NCI-H146 treated with DMSO at 0.1 percent for 48 hours (cell line): ENCODE data around the gene PEA15.

ENCODE experiments used
- DNase-seq: peaks from one replicate; lab custom pipeline; 2025; ENCODE audit not compliant: unreplicated experiment; lab: John Stamatoyannopoulos, UW

The PEA15 gene

DNA sequence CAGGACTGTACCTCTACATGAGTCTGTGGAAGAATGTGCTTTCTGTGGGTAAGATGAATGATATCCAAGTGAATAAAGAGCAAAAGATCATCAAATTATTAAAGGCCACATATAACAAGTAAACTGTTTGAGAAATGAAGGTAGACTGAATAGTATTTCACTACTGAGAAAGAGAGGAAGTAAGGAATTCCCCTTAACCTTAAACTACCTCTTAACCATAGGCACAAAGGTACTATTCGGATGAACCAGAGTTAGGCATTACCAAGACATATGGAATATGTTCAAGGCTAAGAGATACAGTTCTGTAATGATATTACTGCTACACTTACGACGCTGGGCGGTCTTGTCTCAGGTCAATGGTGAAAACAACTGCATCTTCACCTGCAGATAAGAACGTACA is 31.6 kb downstream of the PEA15 start:
- DNase-seq = no peak

GRCh38 chr1:160237558-160237957 is 32.4 kb downstream of the PEA15 start:
- DNase-seq = no peak

DNA sequence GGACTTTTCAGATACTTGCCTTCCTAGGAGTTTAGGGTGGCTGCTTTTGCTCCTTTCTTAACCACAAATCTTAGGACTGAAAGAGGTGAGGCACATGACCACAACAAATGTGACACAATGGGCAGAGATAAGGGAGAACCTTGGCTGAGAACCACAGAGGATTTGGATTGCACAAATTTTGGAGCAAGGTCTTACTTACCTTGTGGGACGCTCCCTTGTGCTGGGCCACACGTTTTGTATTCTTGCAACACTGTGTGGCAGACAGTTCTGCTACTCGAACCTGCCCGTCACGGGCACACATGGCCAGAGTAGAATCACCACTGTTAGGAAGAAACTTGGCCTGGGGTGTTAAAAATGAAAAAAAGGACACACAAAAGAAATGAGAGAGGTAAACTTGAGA is 33.2 kb downstream of the PEA15 start:
- DNase-seq = no peak

DNA sequence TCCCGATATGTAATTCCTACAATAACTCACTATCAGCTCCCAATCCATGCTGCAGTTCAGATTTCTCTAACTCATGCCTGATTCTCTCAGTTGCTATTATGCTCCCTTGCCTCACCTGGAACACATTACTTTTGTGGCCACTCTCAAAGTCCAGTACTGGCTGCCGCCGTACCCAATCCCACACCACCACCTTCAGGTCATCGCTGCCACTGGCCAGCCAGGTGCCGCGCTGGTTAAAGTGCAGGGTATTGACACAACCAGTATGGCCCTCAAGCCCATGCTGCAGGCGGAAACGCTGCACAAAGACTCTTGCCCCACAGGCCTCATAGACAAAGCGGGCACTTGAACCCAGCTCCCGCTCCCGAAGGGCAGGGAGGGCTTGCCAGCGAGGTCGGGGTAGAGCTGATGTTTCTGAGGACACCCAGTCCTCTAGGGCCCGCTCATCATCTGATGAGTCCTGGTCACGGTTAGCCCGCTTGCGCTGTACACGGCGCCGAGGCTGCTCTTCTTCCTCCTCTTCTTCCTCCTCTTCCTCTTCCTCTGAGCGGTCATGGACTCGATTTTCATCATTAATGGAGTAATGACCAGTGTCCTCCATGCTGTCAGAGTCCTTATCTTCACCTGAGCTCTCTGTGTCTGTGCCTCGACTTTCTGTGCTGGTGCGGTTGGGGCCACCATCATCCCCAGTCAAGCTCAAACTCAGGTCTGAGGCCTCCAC is 34.6 kb downstream of the PEA15 start:
- DNase-seq = no peak

DNA sequence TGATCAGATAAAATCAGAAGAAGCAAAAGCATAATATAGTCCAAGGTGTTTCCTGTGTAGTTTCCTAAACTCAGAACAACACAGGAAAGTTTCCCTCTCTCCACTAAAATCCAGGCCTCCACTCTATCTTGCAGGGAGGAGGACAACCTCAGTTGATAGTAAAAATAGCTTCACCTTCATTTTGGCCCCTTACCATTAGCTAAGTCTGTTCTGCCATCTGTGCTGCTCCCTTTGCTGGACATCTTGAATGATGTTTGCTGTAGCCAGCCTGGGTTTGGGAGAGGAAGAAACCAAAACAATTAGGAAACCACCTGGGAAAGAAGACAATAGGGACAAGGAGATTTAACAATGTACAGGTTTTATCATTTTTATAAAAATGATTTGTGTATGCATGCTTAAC is 38.6 kb downstream of the PEA15 start:
- DNase-seq = no peak

GRCh38 chr1:160244209-160244608 is 39.0 kb downstream of the PEA15 start:
- DNase-seq = no peak

DNA sequence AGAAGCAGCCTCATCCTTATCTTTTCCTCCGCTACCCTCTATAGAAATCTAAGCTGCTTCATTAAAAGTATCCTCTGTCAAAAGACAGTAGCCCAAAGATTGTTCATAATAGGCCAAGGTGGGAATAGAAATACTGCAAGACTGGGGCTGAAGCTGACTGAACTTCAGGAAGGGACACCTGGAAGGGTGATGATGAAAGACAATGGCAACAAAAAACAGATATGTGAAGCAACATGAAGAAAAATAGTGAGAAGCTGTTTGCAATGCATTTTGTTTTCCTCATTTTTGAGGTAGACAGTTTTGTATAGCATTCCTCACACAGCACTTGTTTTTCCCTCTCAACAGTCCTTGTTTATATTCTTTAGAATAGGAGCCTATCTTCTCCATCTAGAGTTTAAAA is 40.2 kb downstream of the PEA15 start:
- DNase-seq = no peak

- DNase-seq = no peak
Measured at GRCh38 chr1:160247053-160247452, 41.9 kb downstream of the PEA15 start.

GRCh38 chr1:160251011-160251410 is 45.8 kb downstream of the PEA15 start:
- no peak for DNase-seq

GRCh38 chr1:160251687-160252526 is 46.7 kb downstream of the PEA15 start:
- DNase-seq = peak; percentile 6

DNA sequence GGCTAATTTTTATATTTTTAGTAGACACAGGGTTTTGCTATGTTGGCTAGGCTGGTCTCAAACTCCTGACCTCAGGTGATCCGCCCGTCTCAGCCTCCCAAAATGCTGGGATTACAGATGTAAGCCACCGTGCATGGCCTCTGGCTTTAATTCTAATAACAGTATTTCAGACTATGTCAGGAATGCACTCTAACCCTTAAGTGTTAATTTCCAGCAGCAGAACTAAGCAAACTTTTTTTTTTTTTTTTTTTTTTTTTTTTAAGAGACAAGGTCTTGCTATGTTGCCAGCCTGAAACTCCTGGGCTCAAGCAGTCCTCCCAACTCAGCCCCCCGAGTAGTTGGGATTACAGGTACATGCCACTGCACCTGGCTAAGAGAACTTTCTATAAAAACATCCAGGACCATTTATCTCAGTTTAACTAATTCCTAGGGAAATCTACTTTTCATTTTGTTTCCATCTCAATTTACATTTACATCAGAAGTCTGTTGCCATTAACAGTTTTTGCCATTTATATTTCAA is 50.7 kb downstream of the PEA15 start:
- no peak for DNase-seq

DNA sequence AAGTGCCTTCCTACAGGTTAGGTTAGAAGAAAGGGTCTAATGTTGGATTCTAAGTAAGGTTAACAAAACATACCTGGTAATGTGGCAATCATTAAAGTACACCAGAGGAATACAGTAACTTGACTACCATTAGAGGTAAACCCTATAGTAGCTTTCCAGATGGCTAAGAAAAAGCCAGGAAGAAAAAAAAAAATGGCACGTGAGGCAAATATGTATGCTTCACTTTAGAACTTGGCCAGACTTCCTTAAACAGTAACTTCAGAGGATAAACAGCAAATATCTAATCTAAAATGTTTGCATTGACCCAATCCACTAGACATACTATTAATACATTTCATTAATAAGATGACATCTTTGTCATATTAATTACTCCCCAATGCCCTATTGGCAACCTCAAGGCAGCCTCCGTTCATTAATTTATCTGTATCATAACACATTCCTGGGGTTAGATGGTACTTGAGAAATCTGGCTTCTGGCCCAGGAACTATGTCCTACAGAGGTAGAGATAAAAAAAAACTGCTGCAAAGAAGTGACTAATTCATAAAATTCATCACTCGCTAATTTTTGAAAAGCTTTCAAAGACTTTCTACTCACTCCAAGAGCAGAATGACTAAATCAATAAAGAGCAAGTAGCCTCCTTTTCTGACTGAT is 51.3 kb downstream of the PEA15 start:
- DNase-seq = no peak

- no peak for DNase-seq
Measured at GRCh38 chr1:160257411-160258015, 52.3 kb downstream of the PEA15 start.

GRCh38 chr1:160258177-160258798 is 53.1 kb downstream of the PEA15 start:
- no peak for DNase-seq

DNA sequence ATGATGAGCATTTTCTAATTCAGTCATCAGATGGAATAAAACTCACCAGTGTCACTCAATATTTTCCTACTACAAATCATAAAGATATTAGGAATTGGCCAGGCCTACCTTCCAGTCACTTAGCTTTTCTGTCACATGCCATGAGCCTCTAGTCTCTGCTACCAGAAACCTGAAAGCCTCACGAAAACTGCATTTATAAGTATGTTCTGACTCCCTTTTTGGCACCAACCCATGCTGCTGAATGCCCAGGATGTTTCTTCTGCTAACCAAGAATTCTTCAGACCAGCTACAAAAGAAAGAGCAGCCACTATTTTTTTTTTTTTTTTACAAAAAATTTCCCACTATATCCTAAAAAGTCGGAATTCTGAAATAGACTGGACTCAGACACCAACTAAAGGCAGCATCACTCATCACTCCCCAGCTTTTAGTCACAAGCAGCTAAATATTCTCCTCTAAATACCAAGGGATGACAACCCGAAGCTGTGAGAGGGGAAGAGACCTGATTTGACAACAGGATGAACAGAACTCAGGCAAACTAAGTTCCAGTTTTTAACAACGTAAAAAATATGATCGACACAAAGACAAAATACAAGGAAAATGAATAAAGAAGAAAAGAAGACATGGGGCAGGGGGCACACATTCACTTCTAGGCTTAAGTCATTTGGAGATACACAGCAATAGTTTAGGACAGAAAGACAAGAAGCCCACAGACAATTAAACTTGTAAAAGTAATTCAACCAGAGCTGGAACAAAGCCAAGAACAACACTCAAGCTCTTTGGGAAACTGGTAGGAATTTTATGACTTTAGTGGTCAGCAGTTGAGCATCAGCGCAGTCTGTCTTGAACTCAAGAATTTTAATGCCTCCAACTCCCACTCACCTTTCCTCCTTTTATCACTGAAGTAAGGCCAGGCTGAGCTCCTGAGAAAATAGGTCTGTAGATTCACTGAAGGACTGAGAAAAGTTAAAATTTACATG is 55.5 kb downstream of the PEA15 start:
- DNase-seq = no peak

GRCh38 chr1:160261556-160261892 is 56.3 kb downstream of the PEA15 start:
- peak; percentile 62 for DNase-seq

GRCh38 chr1:160261893-160262794 is 57.0 kb downstream of the PEA15 start, which contains the start of gene DCAF8:
TSS of gene DCAF8 (minus strand) at chr1:160262549. CDS start at chr1:160244008, 18,541 bp downstream.
- DNase-seq = peak; percentile 93

GRCh38 chr1:160264795-160265307 is 59.7 kb downstream of the PEA15 start:
- peak; percentile 36 for DNase-seq
